Measurements from ENCODE around the gene CFAP100. TPM values are rescaled to one million over a fixed set of nuclear protein-coding genes. Genes with fewer than 3 reads are reported as not detected.

CFAP100 gene
- total RNA-seq, 2 donors from 2014 or later: not detected

- intact Hi-C loops (cut with DNase I): no loop called here
- peak; percentile 54 for DNase-seq (ENCODE audit: low spot score)
Observed at GRCh38 chr3:126432361-126433104, 37.8 kb downstream of the CFAP100 start.

- peak; percentile 68 for DNase-seq (ENCODE audit: low spot score)
- intact Hi-C loops (cut with DNase I): no loop called here
Observed at GRCh38 chr3:126433105-126433430, 38.4 kb downstream of the CFAP100 start.

- intact Hi-C loops (cut with DNase I): loop anchor here in 1 of 2 donors (1.0 kb wide), 1 partner anchor 21 kb away; no protein-coding TSS in a partner anchor
- peak; percentile 78 for DNase-seq (ENCODE audit: low spot score)
Observed at GRCh38 chr3:126433496-126434263, 39.0 kb downstream of the CFAP100 start.

- DNase-seq (ENCODE audit: low spot score): peak; percentile 62
- intact Hi-C loops (cut with DNase I): loop anchor here in 1 of 2 donors (1.0 kb wide), 1 partner anchor 20 kb away; no protein-coding TSS in a partner anchor
Observed at GRCh38 chr3:126434264-126434590, 39.5 kb downstream of the CFAP100 start.

- intact Hi-C loops (cut with DNase I): loop anchor here in 1 of 2 donors (1.0 kb wide), 1 partner anchor 19 kb away; no protein-coding TSS in a partner anchor
- DNase-seq (ENCODE audit: low spot score): peak; percentile 56
Observed at GRCh38 chr3:126434931-126435411, 40.3 kb downstream of the CFAP100 start.

- peak; percentile 49 for DNase-seq (ENCODE audit: low spot score)
- intact Hi-C loops (cut with DNase I): no loop called here
Observed at GRCh38 chr3:126435456-126436315, 41.0 kb downstream of the CFAP100 start.

- DNase-seq (ENCODE audit: low spot score): peak; percentile 25
- intact Hi-C loops (cut with DNase I): no loop called here
Observed at GRCh38 chr3:126436826-126437717, 42.4 kb downstream of the CFAP100 start.

- intact Hi-C loops (cut with DNase I): no loop called here
- DNase-seq (ENCODE audit: low spot score): peak; percentile 64
Observed at GRCh38 chr3:126438186-126438585, 43.5 kb downstream of the CFAP100 start.

- intact Hi-C loops (cut with DNase I): no loop called here
- no peak for DNase-seq (ENCODE audit: low spot score)
Observed at GRCh38 chr3:126438746-126439145, 44.0 kb downstream of the CFAP100 start.

- intact Hi-C loops (cut with DNase I): no loop called here
- peak; percentile 35 for DNase-seq (ENCODE audit: low spot score)
Observed at GRCh38 chr3:126439346-126439967, 44.7 kb downstream of the CFAP100 start.

- intact Hi-C loops (cut with DNase I): no loop called here
- peak; percentile 50 for DNase-seq (ENCODE audit: low spot score)
Observed at GRCh38 chr3:126439968-126440708, 45.4 kb downstream of the CFAP100 start.

GRCh38 chr3:126440709-126440995 lies 45.9 kb downstream of the CFAP100 start:
- intact Hi-C loops (cut with DNase I): no loop called here
- peak; percentile 68 for DNase-seq (ENCODE audit: low spot score)

GRCh38 chr3:126441256-126441880 lies 46.7 kb downstream of the CFAP100 start:
- intact Hi-C loops (cut with DNase I): no loop called here
- peak; percentile 77 for DNase-seq (ENCODE audit: low spot score)

GRCh38 chr3:126442094-126442855 lies 47.6 kb downstream of the CFAP100 start:
- intact Hi-C loops (cut with DNase I): no loop called here
- DNase-seq (ENCODE audit: low spot score): peak; percentile 63

- intact Hi-C loops (cut with DNase I): no loop called here
- DNase-seq (ENCODE audit: low spot score): peak; percentile 34
Observed at GRCh38 chr3:126442856-126443242, 48.1 kb downstream of the CFAP100 start.

GRCh38 chr3:126445506-126445905 lies 50.8 kb downstream of the CFAP100 start:
- peak; percentile 38 for DNase-seq (ENCODE audit: low spot score)

GRCh38 chr3:126446301-126446700 lies 51.6 kb downstream of the CFAP100 start:
- DNase-seq (ENCODE audit: low spot score): peak; percentile 37
- intact Hi-C loops (cut with DNase I): no loop called here

More at GRCh38 chr3:126445506-126445905, 50.8 kb downstream of the CFAP100 start:
- intact Hi-C loops (cut with DNase I): no loop called here
